Posterior cingulate gyrus (tissue), 11 donors: ENCODE measurements around the gene MAML2.
A peak's percentile ranks its signal among the peaks of the same experiment; 100 is the strongest.

Experiments used
- DNase-seq, 10 donors: peaks; one replicate each; pipeline versions ENCODE4 v3.0.0 to v3.0.0-alpha.2; 2020 to 2021; ENCODE audit warnings: mixed read lengths in 3 of 10
- intact Hi-C: fragments of 100-400 bp; cut with DNase I; formaldehyde crosslinking; loops from one replicate; pipeline ENCODE4 v1.15.1; 2023

MAML2 gene

GRCh38 chr11:95968585-95968984 lies 374.4 kb downstream of the MAML2 start:
- intact Hi-C loops: loop anchor here (1.0 kb wide), 1 partner anchor 132 kb away; no protein-coding TSS in a partner anchor
- DNase-seq: peak in 1 of 10 donors; percentile 10

- no peak for DNase-seq
- intact Hi-C loops: no loop called here
These were observed 378.7 kb downstream of the MAML2 start for GRCh38 chr11:95964281-95964680.

GRCh38 chr11:95961758-95962157 lies 381.2 kb downstream of the MAML2 start:
- intact Hi-C loops: no loop called here
- DNase-seq: no peak

GRCh38 chr11:95950905-95951304 lies 392.1 kb downstream of the MAML2 start:
- DNase-seq: no peak
- intact Hi-C loops: no loop called here

- intact Hi-C loops: no loop called here
- DNase-seq: no peak
These were observed 394.4 kb downstream of the MAML2 start for GRCh38 chr11:95948637-95949036.

- DNase-seq: no peak
- intact Hi-C loops: no loop called here
These were observed 398.4 kb downstream of the MAML2 start for GRCh38 chr11:95944623-95945022.

- intact Hi-C loops: no loop called here
These were observed 399.4 kb downstream of the MAML2 start for GRCh38 chr11:95943546-95943945.

GRCh38 chr11:95939091-95939490 lies 403.9 kb downstream of the MAML2 start:
- intact Hi-C loops: no loop called here
- no peak for DNase-seq

More at GRCh38 chr11:95943546-95943945, 399.4 kb downstream of the MAML2 start:
- no peak for DNase-seq

GRCh38 chr11:95937358-95937757 lies 405.6 kb downstream of the MAML2 start:
- intact Hi-C loops: no loop called here
- no peak for DNase-seq

- DNase-seq: no peak
- intact Hi-C loops: no loop called here
These were observed 409.4 kb downstream of the MAML2 start for GRCh38 chr11:95933594-95933993.

GRCh38 chr11:95931916-95932315 lies 411.1 kb downstream of the MAML2 start:
- DNase-seq: no peak
- intact Hi-C loops: no loop called here

- no peak for DNase-seq
- intact Hi-C loops: no loop called here
These were observed 412.0 kb downstream of the MAML2 start for GRCh38 chr11:95930948-95931347.

GRCh38 chr11:95926726-95927125 lies 416.3 kb downstream of the MAML2 start:
- no peak for DNase-seq
- intact Hi-C loops: loop anchor here (10.0 kb wide), 3 partner anchors 82 to 468 kb away; partner anchors contain the start of genes JRKL and MAML2
